IPS-15b (cell line): ENCODE data around the gene POLR1A.
A peak's percentile ranks its signal among the peaks of the same experiment; 100 is the strongest.

ENCODE experiments used
- H3K27me3 ChIP-seq: one replicate; pipeline ENCODE4 v1.6.1; 2013; ENCODE audit warnings: low read length; ENCODE audit not compliant: control insufficient read depth, insufficient read depth
- H3K36me3 ChIP-seq: one replicate; pipeline ENCODE4 v1.6.1; 2013; ENCODE audit warnings: low read length; ENCODE audit not compliant: control insufficient read depth, insufficient read depth
- H3K4me1 ChIP-seq: one replicate; pipeline ENCODE4 v1.6.1; 2013; ENCODE audit warnings: mild to moderate bottlenecking, low read length; ENCODE audit not compliant: control insufficient read depth, insufficient read depth
- H3K4me3 ChIP-seq: one replicate; pipeline ENCODE4 v1.5.1; 2013; ENCODE audit warnings: low read depth, low read length
- H3K9ac ChIP-seq: one replicate; pipeline ENCODE4 v1.6.1; 2013; ENCODE audit warnings: low read depth, mild to moderate bottlenecking, low read length
- H3K9me3 ChIP-seq: one replicate; pipeline ENCODE4 v1.6.1; 2013; ENCODE audit warnings: mild to moderate bottlenecking, low read length; ENCODE audit not compliant: control insufficient read depth, insufficient read depth

The POLR1A gene

GRCh38 chr2:86105252-86105968 lies at the start of gene POLR1A:
POLR1A (minus strand) TSS chr2:86105886; CDS start chr2:86105776, 110 bp downstream.
- peak within 1 kb of the TSS; percentile 95 for H3K9ac ChIP-seq
- no peaks in the 10 kb centered on the region for H3K9me3 ChIP-seq
- peaks cover 2% of the 10 kb centered on the region for H3K36me3 ChIP-seq
- no peaks in the 10 kb centered on the region for H3K4me1 ChIP-seq
- H3K4me3 ChIP-seq, result peak within 1 kb of the TSS; percentile 97
- H3K27me3 ChIP-seq, result no peaks in the 10 kb centered on the region

- Histone ChIP-seq H3K9me3 (no peaks in the 10 kb centered on the region), H3K36me3 (peaks cover 10% of the 10 kb centered on the region), H3K4me3 (no peak overlapping the region), H3K4me1 (no peaks in the 10 kb centered on the region), H3K27me3 (no peaks in the 10 kb centered on the region), H3K9ac (no peak overlapping the region)
Measured at GRCh38 chr2:86150502-86150901, 44.8 kb upstream of the POLR1A start.

- no peak overlapping the region for H3K9ac ChIP-seq
- no peaks in the 10 kb centered on the region for H3K27me3 ChIP-seq
- H3K4me3 ChIP-seq, result no peak overlapping the region
- H3K4me1 ChIP-seq, result no peaks in the 10 kb centered on the region
- peaks cover 12% of the 10 kb centered on the region for H3K36me3 ChIP-seq
- H3K9me3 ChIP-seq, result no peaks in the 10 kb centered on the region
Measured at GRCh38 chr2:86147793-86148192, 42.1 kb upstream of the POLR1A start.

GRCh38 chr2:86143926-86144685 lies 38.4 kb upstream of the POLR1A start:
- Histone ChIP-seq H3K9ac (no peak overlapping the region), H3K4me1 (no peaks in the 10 kb centered on the region), H3K9me3 (no peaks in the 10 kb centered on the region), H3K4me3 (no peak overlapping the region), H3K27me3 (no peaks in the 10 kb centered on the region), H3K36me3 (peaks cover 15% of the 10 kb centered on the region)

DNA sequence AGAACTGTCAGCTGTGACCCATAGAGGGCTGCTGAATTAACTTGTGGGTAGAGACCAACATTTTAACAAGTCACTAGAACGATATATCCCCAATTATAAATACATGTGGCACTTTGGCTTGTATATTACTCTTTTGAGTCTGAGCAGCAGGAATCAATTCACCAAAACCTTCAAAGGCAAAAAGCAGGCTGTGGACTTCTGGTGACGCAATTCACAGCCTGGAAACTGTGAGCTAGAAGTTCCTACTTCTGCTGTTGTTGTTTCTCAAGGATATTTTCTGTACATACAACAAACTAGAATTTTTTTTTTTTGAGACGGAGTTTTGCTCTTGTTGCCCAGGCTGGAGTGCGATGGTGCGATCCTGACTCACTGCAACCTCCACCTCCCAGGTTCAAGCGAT lies 37.6 kb upstream of the POLR1A start:
- Histone ChIP-seq H3K9ac (peak overlapping the region; percentile 12), H3K9me3 (no peaks in the 10 kb centered on the region), H3K4me3 (no peak overlapping the region), H3K36me3 (peaks cover 20% of the 10 kb centered on the region), H3K4me1 (no peaks in the 10 kb centered on the region), H3K27me3 (no peaks in the 10 kb centered on the region)

DNA sequence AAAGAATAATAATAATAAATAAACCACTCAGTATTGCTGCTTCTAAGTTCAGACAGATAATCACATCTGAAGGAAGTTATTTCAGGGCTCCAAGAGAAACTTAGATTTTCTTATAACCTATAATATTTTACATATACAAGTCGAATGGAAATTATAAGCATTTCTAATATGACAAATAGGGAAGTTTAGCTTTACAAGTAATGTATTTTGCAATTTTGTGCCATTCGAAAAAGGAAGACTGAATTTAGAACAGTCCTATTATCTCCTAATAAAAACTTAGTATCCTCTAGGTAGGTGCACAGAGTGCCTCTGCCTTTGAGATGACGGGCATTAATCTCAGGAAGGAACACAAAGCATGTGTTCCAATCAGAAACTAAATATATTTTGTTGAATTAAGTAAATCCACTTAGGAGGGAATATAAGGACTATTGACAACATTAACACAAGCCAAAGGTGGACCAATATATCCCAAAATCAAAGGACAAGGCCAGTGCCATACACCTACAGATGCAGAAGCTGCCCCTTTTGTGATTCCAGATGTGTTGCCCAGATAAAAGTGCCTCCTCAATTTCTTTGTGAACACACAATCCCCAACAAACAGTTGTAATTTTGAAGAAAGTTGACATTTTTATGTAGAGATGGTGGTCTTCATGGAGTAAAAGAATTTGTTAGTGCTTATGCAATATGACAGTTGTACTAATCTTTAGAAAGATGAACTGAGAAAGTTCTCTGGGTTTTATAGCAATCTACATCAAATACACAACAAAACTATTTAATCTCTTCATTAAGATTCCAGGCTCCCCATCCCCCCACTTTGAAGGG lies 37.0 kb upstream of the POLR1A start:
- Histone ChIP-seq H3K4me3 (no peak overlapping the region), H3K27me3 (no peaks in the 10 kb centered on the region), H3K36me3 (peaks cover 24% of the 10 kb centered on the region), H3K9ac (no peak overlapping the region), H3K4me1 (no peaks in the 10 kb centered on the region), H3K9me3 (no peaks in the 10 kb centered on the region)

GRCh38 chr2:86140969-86141392 lies 35.3 kb upstream of the POLR1A start:
- Histone ChIP-seq H3K36me3 (peaks cover 33% of the 10 kb centered on the region), H3K4me1 (no peaks in the 10 kb centered on the region), H3K4me3 (no peak overlapping the region), H3K9me3 (no peaks in the 10 kb centered on the region), H3K9ac (no peak overlapping the region), H3K27me3 (no peaks in the 10 kb centered on the region)

GRCh38 chr2:86139981-86140380 lies 34.3 kb upstream of the POLR1A start:
- Histone ChIP-seq H3K36me3 (peaks cover 37% of the 10 kb centered on the region), H3K4me1 (no peaks in the 10 kb centered on the region), H3K4me3 (no peak overlapping the region), H3K9ac (no peak overlapping the region), H3K27me3 (no peaks in the 10 kb centered on the region), H3K9me3 (no peaks in the 10 kb centered on the region)

- Histone ChIP-seq H3K4me3 (no peak overlapping the region), H3K4me1 (no peaks in the 10 kb centered on the region), H3K9ac (no peak overlapping the region), H3K9me3 (no peaks in the 10 kb centered on the region), H3K27me3 (no peaks in the 10 kb centered on the region), H3K36me3 (peaks cover 47% of the 10 kb centered on the region)
Measured at GRCh38 chr2:86138736-86139625, 33.3 kb upstream of the POLR1A start.

DNA sequence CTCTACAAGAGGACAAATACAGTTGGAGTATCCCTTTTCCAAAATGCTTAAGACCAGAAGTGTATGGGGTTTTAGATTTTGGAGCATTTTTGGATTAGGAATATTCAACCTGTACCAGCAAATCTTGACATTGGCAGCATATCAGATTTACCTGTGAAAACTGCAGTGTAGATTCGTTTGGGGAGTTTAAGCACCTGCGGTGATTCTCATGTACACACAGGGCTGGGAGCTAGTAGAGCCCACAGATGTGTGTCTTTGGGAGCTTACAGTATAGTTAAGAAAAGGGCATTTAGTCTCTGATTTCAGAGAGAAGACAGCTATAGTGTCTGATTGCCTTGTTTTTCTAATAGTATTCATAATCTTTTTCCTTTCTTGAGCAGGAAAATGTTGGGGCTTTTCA lies 30.5 kb upstream of the POLR1A start:
- Histone ChIP-seq H3K27me3 (no peaks in the 10 kb centered on the region), H3K9me3 (no peaks in the 10 kb centered on the region), H3K4me1 (no peaks in the 10 kb centered on the region), H3K4me3 (no peak overlapping the region), H3K9ac (no peak overlapping the region), H3K36me3 (peaks cover 67% of the 10 kb centered on the region)

- Histone ChIP-seq H3K27me3 (no peaks in the 10 kb centered on the region), H3K9ac (no peak overlapping the region), H3K4me1 (no peaks in the 10 kb centered on the region), H3K36me3 (peaks cover 67% of the 10 kb centered on the region), H3K4me3 (no peak overlapping the region), H3K9me3 (no peaks in the 10 kb centered on the region)
Measured at GRCh38 chr2:86135653-86136052, 30.0 kb upstream of the POLR1A start.
